HG03457 (cell line): ENCODE data around the gene SCARB2.

Experiments used
- ATAC-seq: cut with Tn5 transposase; IDR thresholded peaks from one replicate; pipeline ENCODE4 v1.9.1; 2021; ENCODE audit warnings: moderate number of reproducible peaks; ENCODE audit not compliant: unreplicated experiment

The SCARB2 gene

DNA sequence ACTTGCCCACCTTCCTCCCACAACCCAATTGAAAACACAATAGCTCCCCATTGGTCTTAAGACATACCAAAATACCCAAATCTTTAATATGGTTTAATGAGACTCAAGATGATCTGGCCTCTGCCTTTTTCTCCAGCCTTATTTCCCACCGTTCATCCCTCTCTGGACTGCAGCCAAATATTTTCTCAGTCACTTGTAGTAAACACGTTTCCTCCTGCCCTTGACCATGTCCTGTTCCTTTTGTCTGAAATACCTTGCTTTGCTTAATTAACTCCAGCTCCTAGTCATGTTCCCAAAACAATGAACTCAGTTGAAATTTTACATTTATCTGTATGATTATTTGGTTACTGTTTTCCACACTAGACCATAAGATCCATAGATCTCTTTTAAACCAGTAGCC is 57.0 kb downstream of the SCARB2 start:
- ATAC-seq: no peak

GRCh38 chr4:76155979-76156378 is 57.6 kb downstream of the SCARB2 start:
- no peak for ATAC-seq

DNA sequence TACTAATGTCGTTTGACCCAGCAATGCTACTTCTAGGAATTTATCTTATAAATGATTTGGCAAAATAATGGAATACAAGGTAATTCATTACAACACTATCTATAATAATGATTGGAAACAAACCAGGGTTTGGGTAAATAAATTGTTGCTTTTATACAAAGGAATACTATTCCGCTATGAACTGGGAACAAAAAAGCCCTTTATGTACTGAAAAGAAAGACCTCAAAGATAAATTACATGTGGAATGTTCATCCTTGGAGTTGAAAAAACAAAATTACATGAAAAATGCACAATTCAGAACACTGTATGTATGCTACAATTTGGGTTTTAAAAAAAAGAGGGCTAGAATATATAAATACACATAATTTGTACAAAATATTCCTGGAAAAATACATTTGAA is 60.3 kb downstream of the SCARB2 start:
- no peak for ATAC-seq

- ATAC-seq: peak; percentile 98
Measured at GRCh38 chr4:76148142-76148865, 65.3 kb downstream of the SCARB2 start, which contains the start of gene NUP54. Gene NUP54 (minus strand): TSS chr4:76148397. CDS start chr4:76148374, 23 bp downstream.

DNA sequence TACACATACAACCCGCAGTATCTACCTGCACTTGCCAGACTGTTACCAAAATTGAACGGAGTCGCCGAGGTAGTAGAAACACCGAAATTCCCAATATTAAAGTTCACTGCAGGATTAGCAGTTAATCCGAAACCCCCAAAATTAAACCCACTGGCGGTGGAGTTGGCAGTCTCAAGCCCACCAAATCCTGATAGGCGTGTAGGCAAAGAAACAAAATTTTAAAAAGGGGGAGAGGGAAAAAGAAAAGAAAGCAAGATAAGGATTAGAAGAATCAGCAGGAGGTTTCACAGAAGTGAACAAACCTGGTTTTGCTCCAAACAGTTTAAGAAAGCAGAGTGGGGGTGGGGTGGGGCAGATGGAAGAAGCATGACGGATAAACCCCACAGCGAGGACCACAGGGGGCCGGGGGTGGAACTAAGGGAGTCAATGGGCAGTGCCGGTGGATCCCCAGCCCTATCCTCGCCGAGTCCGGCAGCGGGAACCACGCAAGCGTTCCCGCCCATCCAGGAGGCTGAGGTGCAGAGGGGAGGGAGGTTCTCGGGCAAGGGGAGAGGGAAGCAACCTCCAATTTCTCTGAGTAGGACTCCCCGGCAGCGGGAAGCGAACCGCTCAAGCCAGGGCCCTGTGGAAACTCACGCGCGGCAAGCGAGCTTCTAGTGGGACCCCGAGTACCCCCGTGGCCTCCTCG is 66.0 kb downstream of the SCARB2 start:
- peak; percentile 22 for ATAC-seq

- no peak for ATAC-seq
Measured at GRCh38 chr4:76144546-76144945, 69.1 kb downstream of the SCARB2 start.

- ATAC-seq: no peak
Measured at GRCh38 chr4:76141241-76141640, 72.4 kb downstream of the SCARB2 start.

- no peak for ATAC-seq
Measured at GRCh38 chr4:76127754-76128153, 85.9 kb downstream of the SCARB2 start.

GRCh38 chr4:76125816-76126215 is 87.8 kb downstream of the SCARB2 start:
- ATAC-seq: no peak

DNA sequence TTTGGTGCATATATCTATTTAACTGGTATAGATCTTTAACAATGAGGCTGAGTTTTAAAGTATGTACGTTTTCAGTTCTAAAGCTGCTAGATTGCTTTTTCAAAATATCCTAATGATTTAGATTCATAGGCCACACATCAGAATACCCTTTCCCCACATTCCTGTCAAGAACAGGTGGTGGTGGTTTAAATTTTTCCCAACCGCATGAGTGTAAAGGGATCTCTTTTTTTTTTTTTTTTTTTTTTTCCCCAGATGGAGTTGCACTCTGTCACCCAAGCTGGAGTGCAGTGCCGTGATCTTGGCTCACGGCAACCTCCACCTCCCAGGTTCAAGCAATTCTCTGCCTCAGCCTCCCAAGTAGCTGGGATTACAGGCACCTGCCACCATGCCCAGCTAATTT is 93.4 kb downstream of the SCARB2 start:
- no peak for ATAC-seq

DNA sequence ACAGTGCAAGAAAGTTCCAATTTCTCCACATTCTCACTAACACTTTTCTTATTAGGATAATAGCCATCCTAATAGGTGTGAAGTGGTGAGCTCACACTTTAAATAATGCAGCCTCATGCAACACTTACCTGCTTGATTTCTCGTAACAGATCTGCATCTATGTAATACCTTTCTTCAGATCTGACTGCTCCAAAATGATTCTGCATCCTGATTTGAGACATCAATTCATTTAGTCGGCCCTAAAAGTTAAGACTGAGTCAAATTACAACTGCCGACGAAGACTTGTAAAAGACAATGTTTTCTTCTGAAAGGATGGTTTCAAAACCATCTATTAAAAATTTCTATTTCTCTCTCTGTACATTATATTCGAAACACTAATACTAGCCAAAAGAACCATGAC is 96.1 kb downstream of the SCARB2 start:
- ATAC-seq: no peak

DNA sequence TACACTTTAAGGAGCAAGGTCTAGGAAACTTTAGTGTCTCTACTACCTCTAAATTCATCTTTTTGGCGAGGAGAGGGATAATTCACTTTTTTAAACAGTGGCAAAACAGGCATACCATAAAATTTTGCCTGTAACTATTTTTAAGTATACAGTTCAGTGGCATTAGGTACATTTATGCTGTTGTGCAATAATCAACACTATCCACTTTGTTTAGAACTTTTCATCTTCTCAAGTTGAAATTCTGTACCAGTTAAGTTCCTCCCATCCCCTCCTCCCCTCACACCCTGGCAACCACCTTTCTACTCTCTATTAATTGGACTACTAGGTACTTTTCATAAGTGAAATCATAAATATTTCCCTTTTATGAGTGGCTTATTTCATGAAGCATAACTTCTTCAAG is 96.8 kb downstream of the SCARB2 start:
- no peak for ATAC-seq
